Karpas-422 (cell line): ENCODE results near the gene RABGAP1L. TPM values are rescaled to one million over a fixed set of nuclear protein-coding genes. Genes with fewer than 3 reads are reported as not detected.
A peak's percentile ranks its signal among the peaks of the same experiment; 100 is the strongest.
"Not testable (repeated sequence)": the region's sequence is repeated elsewhere in the genome, so short reads cannot be mapped to it uniquely, and the experiment has no call there.

ENCODE experiments used
- DNase-seq: peaks from one replicate; pipeline ENCODE4 v3.0.0-alpha.2; 2015
- H2AFZ ChIP-seq: fragments of 200-600 bp; sonication (generic); 2 replicates; pipeline ENCODE4 v1.6.1; 2014; ENCODE audit warnings: antibody characterized with exemption, low read length, mixed read lengths
- H3K27ac ChIP-seq: fragments of 200-600 bp; sonication (generic); 2 replicates; pipeline ENCODE4 v1.5.1; 2014; ENCODE audit warnings: mild to moderate bottlenecking, low read length, moderate library complexity
- H3K27me3 ChIP-seq: fragments of 200-600 bp; sonication (generic); 2 replicates; pipeline ENCODE4 v1.6.1; 2014; ENCODE audit warnings: low read length, mixed read lengths
- H3K36me3 ChIP-seq: fragments of 200-600 bp; sonication (generic); 2 replicates; pipeline ENCODE4 v1.6.1; 2014; ENCODE audit warnings: low read length, mixed read lengths; ENCODE audit not compliant: insufficient read depth
- H3K4me1 ChIP-seq: fragments of 200-600 bp; sonication (generic); 2 replicates; pipeline ENCODE4 v1.6.1; 2014; ENCODE audit warnings: mild to moderate bottlenecking, low read length, mixed read lengths
- H3K4me2 ChIP-seq: fragments of 200-600 bp; sonication (generic); 2 replicates; pipeline ENCODE4 v1.6.1; 2014; ENCODE audit warnings: low read length, low read depth, mild to moderate bottlenecking; ENCODE audit not compliant: poor library complexity, severe bottlenecking
- H3K4me3 ChIP-seq: fragments of 200-600 bp; sonication (generic); 2 replicates; pipeline ENCODE4 v1.5.1; 2014; ENCODE audit warnings: mild to moderate bottlenecking, antibody characterized with exemption, low read length, mixed read lengths
- H3K79me2 ChIP-seq: fragments of 200-600 bp; sonication (generic); 2 replicates; pipeline ENCODE4 v1.6.1; 2014; ENCODE audit warnings: mild to moderate bottlenecking, low read length, mixed read lengths
- H3K9ac ChIP-seq: fragments of 200-600 bp; sonication (generic); 2 replicates; pipeline ENCODE4 v1.6.0; 2014; ENCODE audit warnings: low read length
- H3K9me2 ChIP-seq: fragments of 200-600 bp; sonication (generic), shearing (Covaris generic); replicated peaks from 2 replicates; pipeline ENCODE4 v1.6.0; 2014; ENCODE audit warnings: mild to moderate bottlenecking, low read length, moderate library complexity; ENCODE audit not compliant: insufficient read depth
- H3K9me3 ChIP-seq: fragments of 300-700, 200-600 bp; sonication (generic); 2 replicates; pipeline ENCODE4 v1.6.1; 2014; ENCODE audit warnings: low read length, mixed read lengths
- H4K20me1 ChIP-seq: fragments of 200-600 bp; sonication (generic); 2 replicates; pipeline ENCODE4 v1.6.1; 2014; ENCODE audit warnings: mild to moderate bottlenecking, antibody characterized with exemption, low read length, low read depth; ENCODE audit not compliant: insufficient read depth
- total RNA-seq: library from RNA; depleted of rRNA; stranded (reverse); fragments of >200 nt; shearing (Covaris generic); gene quantifications from 2 replicates; pipeline ENCODE4 v1.2.3, GENCODE V29; 2014; ENCODE audit warnings: low replicate concordance

RABGAP1L gene
- total RNA-seq, 1 experiment from 2014 or later = 28.9 TPM

- H3K4me2 ChIP-seq, H3K9me2 ChIP-seq, H4K20me1 ChIP-seq, DNase-seq, H3K36me3 ChIP-seq, H3K4me3 ChIP-seq, H3K27me3 ChIP-seq, H3K9ac ChIP-seq, H3K27ac ChIP-seq, H3K79me2 ChIP-seq, H2AFZ ChIP-seq, H3K4me1 ChIP-seq, H3K9me3 ChIP-seq: not testable (repeated sequence)
These were observed 14.9 kb upstream of the RABGAP1L start for GRCh38 chr1:174144397-174144783.

GRCh38 chr1:174149216-174149615 is 10.1 kb upstream of the RABGAP1L start:
- no peak overlapping the region for H3K4me2 ChIP-seq
- no peaks in the 10 kb centered on the region for H3K27me3 ChIP-seq
- H3K9ac ChIP-seq = no peak overlapping the region
- H3K27ac ChIP-seq = no peak overlapping the region
- H2AFZ ChIP-seq = no peak overlapping the region
- H3K9me3 ChIP-seq = no peaks in the 10 kb centered on the region
- no peaks in the 10 kb centered on the region for H3K36me3 ChIP-seq
- no peak overlapping the region for H3K4me3 ChIP-seq
- H3K79me2 ChIP-seq = no peaks in the 10 kb centered on the region
- no peak for DNase-seq
- no peaks in the 10 kb centered on the region for H3K4me1 ChIP-seq
- no peaks in the 10 kb centered on the region for H4K20me1 ChIP-seq
- H3K9me2 ChIP-seq = no peaks in the 10 kb centered on the region

GRCh38 chr1:174150499-174150898 is 8.8 kb upstream of the RABGAP1L start:
- Histone ChIP-seq H4K20me1 (no peaks in the 10 kb centered on the region), H3K36me3 (no peaks in the 10 kb centered on the region), H3K9me3 (no peaks in the 10 kb centered on the region), H3K4me3 (no peak overlapping the region), H2AFZ (no peak overlapping the region), H3K4me1 (no peaks in the 10 kb centered on the region), H3K9ac (no peak overlapping the region), H3K79me2 (no peaks in the 10 kb centered on the region), H3K4me2 (no peak overlapping the region), H3K27ac (no peak overlapping the region), H3K9me2 (no peaks in the 10 kb centered on the region), H3K27me3 (no peaks in the 10 kb centered on the region)
- no peak for DNase-seq

GRCh38 chr1:174152427-174152826 is 6.9 kb upstream of the RABGAP1L start:
- no peaks in the 10 kb centered on the region for H3K79me2 ChIP-seq
- DNase-seq = no peak
- H3K4me2 ChIP-seq = no peak overlapping the region
- H3K4me1 ChIP-seq = peaks cover 7% of the 10 kb centered on the region
- no peaks in the 10 kb centered on the region for H3K9me2 ChIP-seq
- no peaks in the 10 kb centered on the region for H3K36me3 ChIP-seq
- H3K27me3 ChIP-seq = no peaks in the 10 kb centered on the region
- H2AFZ ChIP-seq = no peak overlapping the region
- no peaks in the 10 kb centered on the region for H3K9me3 ChIP-seq
- no peak overlapping the region for H3K27ac ChIP-seq
- no peaks in the 10 kb centered on the region for H4K20me1 ChIP-seq
- no peak overlapping the region for H3K4me3 ChIP-seq
- H3K9ac ChIP-seq = no peak overlapping the region

GRCh38 chr1:174153085-174153824 is 6.1 kb upstream of the RABGAP1L start:
- Histone ChIP-seq H3K27ac (no peak overlapping the region), H3K9ac (no peak overlapping the region), H4K20me1 (no peaks in the 10 kb centered on the region), H3K9me2 (no peaks in the 10 kb centered on the region), H3K4me3 (no peak overlapping the region), H3K9me3 (no peaks in the 10 kb centered on the region), H2AFZ (no peak overlapping the region), H3K79me2 (no peaks in the 10 kb centered on the region), H3K4me2 (no peak overlapping the region), H3K27me3 (no peaks in the 10 kb centered on the region), H3K4me1 (peaks cover 15% of the 10 kb centered on the region), H3K36me3 (no peaks in the 10 kb centered on the region)
- no peak for DNase-seq

- H3K27ac ChIP-seq = no peak overlapping the region
- H2AFZ ChIP-seq = no peak overlapping the region
- no peak overlapping the region for H3K4me2 ChIP-seq
These were observed 5.6 kb upstream of the RABGAP1L start for GRCh38 chr1:174153825-174154107.

GRCh38 chr1:174156437-174156836 is 2.9 kb upstream of the RABGAP1L start:
- no peaks in the 10 kb centered on the region for H3K27me3 ChIP-seq
- H3K36me3 ChIP-seq = no peaks in the 10 kb centered on the region
- no peak overlapping the region for H3K4me2 ChIP-seq
- no peak overlapping the region for H2AFZ ChIP-seq
- H3K79me2 ChIP-seq = no peaks in the 10 kb centered on the region
- H3K9ac ChIP-seq = no peak overlapping the region
- no peaks in the 10 kb centered on the region for H3K9me3 ChIP-seq
- H3K4me1 ChIP-seq = peaks cover 35% of the 10 kb centered on the region
- no peak overlapping the region for H3K27ac ChIP-seq
- no peak overlapping the region for H3K4me3 ChIP-seq
- no peaks in the 10 kb centered on the region for H3K9me2 ChIP-seq
- DNase-seq = no peak
- peaks cover 10% of the 10 kb centered on the region for H4K20me1 ChIP-seq

More at GRCh38 chr1:174153825-174154107, 5.6 kb upstream of the RABGAP1L start:
- Histone ChIP-seq H3K27me3 (no peaks in the 10 kb centered on the region), H3K36me3 (no peaks in the 10 kb centered on the region), H3K9me2 (no peaks in the 10 kb centered on the region), H3K9ac (no peak overlapping the region), H4K20me1 (no peaks in the 10 kb centered on the region), H3K9me3 (no peaks in the 10 kb centered on the region), H3K79me2 (no peaks in the 10 kb centered on the region), H3K4me1 (peaks cover 21% of the 10 kb centered on the region), H3K4me3 (no peak overlapping the region)
- no peak for DNase-seq

GRCh38 chr1:174157157-174157806 is 2.0 kb upstream of the RABGAP1L start:
- no peaks in the 10 kb centered on the region for H3K79me2 ChIP-seq
- peak overlapping the region; percentile 10 for H2AFZ ChIP-seq
- no peak overlapping the region for H3K27ac ChIP-seq
- H3K4me1 ChIP-seq = peaks cover 35% of the 10 kb centered on the region
- H3K9ac ChIP-seq = no peak overlapping the region
- H3K36me3 ChIP-seq = no peaks in the 10 kb centered on the region
- DNase-seq = peak; percentile 55
- no peaks in the 10 kb centered on the region for H3K27me3 ChIP-seq
- H3K4me2 ChIP-seq = peak overlapping the region; percentile 46
- H3K9me2 ChIP-seq = no peaks in the 10 kb centered on the region
- no peaks in the 10 kb centered on the region for H3K9me3 ChIP-seq
- peaks cover 12% of the 10 kb centered on the region for H4K20me1 ChIP-seq
- no peak overlapping the region for H3K4me3 ChIP-seq
